ENCODE data around the gene COL6A2. TPM values are rescaled to one million over a fixed set of nuclear protein-coding genes. Genes with fewer than 3 reads are reported as not detected.

The COL6A2 gene
- total RNA-seq, 1 donor from 2014 or later: 32.0 TPM

DNA sequence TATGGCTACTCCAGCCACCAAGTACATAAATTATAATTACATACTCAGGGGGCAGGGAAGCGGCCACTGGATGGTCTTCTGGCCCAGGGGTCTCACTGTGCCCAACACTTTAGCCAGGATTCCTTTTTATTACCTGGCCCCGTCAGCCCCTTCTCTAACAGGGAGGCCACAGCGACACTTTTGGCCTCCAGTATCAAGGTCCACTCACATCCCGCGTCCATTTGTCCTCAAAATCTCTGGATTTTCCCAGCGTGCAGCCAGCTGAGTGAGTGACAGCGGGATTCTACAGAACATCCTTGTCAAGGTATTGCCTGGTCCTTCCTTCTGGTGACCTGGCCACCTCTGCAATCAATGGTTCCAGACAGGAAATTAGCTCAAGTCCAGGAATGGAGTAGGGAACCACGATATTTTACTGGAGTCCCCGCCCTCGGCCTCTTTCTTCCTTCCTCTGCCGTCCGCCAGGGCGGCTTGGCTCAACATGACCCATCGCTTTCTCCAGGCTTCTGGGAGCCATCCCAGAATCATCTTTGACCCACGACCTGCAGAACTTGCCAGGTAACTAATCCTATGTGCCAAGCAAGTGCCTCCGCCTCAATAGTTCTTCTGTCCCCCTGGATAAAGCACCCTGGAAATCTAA, 2.7 kb upstream of the COL6A2 start:
- Mint-ChIP-seq H3K4me1 (ENCODE audit: low read depth) (no peaks in the 10 kb centered on the region), H3K36me3 (ENCODE audit: insufficient read depth) (no peaks in the 10 kb centered on the region), H3K4me3 (ENCODE audit: low read depth) (no peak overlapping the region), H3K9me3 (ENCODE audit: low read depth) (peaks cover 8% of the 10 kb centered on the region), H3K27me3 (peaks cover 27% of the 10 kb centered on the region), H3K27ac (no peak overlapping the region)
- no peak for TF ChIP-seq CTCF (IDR thresholded peaks at IDR 0.05; ENCODE audit: unreplicated experiment)
- DNase-seq (ENCODE audit: low spot score, unreplicated experiment): no peak

- peaks cover 35% of the 10 kb centered on the region for H3K27me3 Mint-ChIP-seq
- peaks cover 3% of the 10 kb centered on the region for H3K9me3 Mint-ChIP-seq (ENCODE audit: low read depth)
- no peak for TF ChIP-seq CTCF (IDR thresholded peaks at IDR 0.05; ENCODE audit: unreplicated experiment)
- H3K27ac Mint-ChIP-seq: no peak overlapping the region
- no peak for DNase-seq (ENCODE audit: low spot score, unreplicated experiment)
- H3K4me3 Mint-ChIP-seq (ENCODE audit: low read depth): no peak overlapping the region
- H3K36me3 Mint-ChIP-seq (ENCODE audit: insufficient read depth): peaks cover 2% of the 10 kb centered on the region
- no peaks in the 10 kb centered on the region for H3K4me1 Mint-ChIP-seq (ENCODE audit: low read depth)
Measured at GRCh38 chr21:46095814-46096595, 1.9 kb upstream of the COL6A2 start.

DNA sequence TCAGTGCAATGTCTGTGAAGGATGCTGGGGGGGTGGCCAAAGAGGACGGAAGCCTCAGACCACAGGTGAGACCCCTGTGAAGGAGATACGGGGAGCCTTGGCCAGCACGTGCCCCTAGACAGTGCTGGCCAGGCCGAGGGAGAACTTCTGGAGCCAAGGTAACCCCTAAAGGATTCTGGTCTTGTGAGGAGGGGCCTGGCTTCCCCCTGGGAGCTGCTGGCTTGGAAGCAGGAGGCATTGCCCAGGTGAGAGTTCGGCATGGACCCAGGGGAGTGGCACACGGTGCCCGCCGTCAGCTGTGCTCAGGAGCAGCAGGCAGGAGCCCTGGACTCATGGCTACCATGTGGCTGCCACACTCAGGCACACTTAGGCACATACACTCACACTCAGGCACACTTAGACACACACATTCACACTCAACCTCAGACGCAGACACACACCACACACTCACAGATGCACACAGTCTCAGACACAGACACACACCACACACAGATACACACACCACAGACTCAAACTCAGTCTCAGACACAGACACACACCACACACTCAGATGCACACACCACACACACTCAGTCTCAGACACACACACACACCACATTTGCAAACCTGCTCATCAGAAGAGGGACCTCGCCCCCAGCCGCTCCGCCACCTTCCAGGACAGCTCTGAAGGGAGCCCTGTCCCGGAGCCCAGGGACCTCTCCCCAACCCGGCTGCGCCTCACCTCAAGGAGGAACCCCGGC, 1.1 kb upstream of the COL6A2 start:
- TF ChIP-seq CTCF (IDR thresholded peaks at IDR 0.05; ENCODE audit: unreplicated experiment): no peak
- DNase-seq (ENCODE audit: low spot score, unreplicated experiment): peak; percentile 10
- Mint-ChIP-seq H3K9me3 (ENCODE audit: low read depth) (peaks cover 4% of the 10 kb centered on the region), H3K4me1 (ENCODE audit: low read depth) (no peaks in the 10 kb centered on the region), H3K36me3 (ENCODE audit: insufficient read depth) (peaks cover 2% of the 10 kb centered on the region), H3K27ac (peak overlapping the region; percentile 26), H3K27me3 (peaks cover 41% of the 10 kb centered on the region), H3K4me3 (ENCODE audit: low read depth) (peak overlapping the region; percentile 62)

DNA sequence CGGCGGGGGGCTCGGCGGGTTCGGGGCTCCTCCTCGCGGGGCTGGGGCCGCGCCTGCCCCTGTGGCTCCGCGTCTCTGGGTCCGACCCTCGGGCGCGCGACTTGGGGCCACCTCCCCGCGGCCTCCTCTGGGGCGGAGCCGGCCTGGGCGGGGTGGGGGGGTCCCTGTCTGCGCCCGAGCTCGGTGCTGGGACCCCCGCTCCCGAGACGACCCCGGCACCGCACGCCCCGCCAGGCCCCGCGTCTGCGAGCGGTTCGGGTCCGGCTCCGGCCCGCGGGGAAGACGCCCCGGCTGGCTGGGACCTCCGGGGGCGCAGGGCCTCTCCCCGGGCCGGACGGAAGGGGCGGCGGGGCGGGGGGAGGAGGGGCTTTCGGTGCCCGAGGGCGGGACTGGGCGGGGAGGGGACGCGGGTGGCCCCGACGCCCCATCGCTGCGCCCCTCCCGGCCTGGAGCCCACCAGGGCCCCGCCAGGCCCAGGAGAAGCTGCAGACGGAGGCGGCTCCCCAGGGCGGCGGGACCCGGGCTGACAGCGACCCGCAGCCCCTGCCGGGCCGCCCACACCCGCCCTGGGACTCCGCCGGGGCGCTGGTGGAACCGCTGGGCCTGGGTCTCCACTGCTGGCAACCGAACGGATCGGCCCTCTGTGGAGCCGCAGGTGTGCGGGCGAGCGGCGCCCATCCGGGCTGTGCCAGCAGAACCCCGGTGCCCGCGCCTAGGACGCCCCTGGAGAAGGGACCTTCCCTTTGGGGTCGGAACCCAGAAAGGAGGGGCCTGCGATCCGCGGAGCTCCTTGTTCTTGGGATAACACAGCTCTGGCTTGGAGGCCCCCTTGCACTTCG, 610 bp downstream of the COL6A2 start:
- Mint-ChIP-seq H3K27me3 (peaks cover 41% of the 10 kb centered on the region), H3K36me3 (ENCODE audit: insufficient read depth) (peaks cover 7% of the 10 kb centered on the region), H3K4me1 (ENCODE audit: low read depth) (no peaks in the 10 kb centered on the region), H3K27ac (peak overlapping the region; percentile 62), H3K4me3 (ENCODE audit: low read depth) (peak overlapping the region; percentile 65), H3K9me3 (ENCODE audit: low read depth) (peaks cover 20% of the 10 kb centered on the region)
- DNase-seq (ENCODE audit: low spot score, unreplicated experiment): peak; percentile 16
- TF ChIP-seq CTCF (IDR thresholded peaks at IDR 0.05; ENCODE audit: unreplicated experiment): no peak

All from progenitor cell of endocrine pancreas (in vitro differentiated cells).